K562 (cell line): ENCODE results near the gene VPS35. TPM values are rescaled to one million over a fixed set of nuclear protein-coding genes. Genes with fewer than 3 reads are reported as not detected.

Source experiments
- ATAC-seq: fragments of 200-7000 bp; cut with Tn5 transposase; 3 replicates; pipeline ENCODE4 v1.9.1; 2020; ENCODE audit warnings: moderate library complexity
- BruUV-seq: library from RNA; stranded (reverse); fragments of 400-500 nt; replicated peaks from 2 replicates; lab custom pipeline; 2021; lab: Mats Ljungman, UMichigan
- CTCF ChIA-PET: fragments of 300-600 bp; formaldehyde crosslinking; extraction: SDS; loops from one replicate; lab custom pipeline; 2021; ENCODE audit warnings: low intra/inter-chr PET ratio; lab: Yijun Ruan, JAX
- POLR2A ChIA-PET: fragments of 300-600, 350-650 bp; sonication (Branson Sonifier 250); formaldehyde crosslinking; extraction: SDS; loops from one replicate; lab custom pipeline; 2021; ENCODE audit warnings: antibody characterized with exemption, inconsistent platforms; lab: Yijun Ruan, JAX
- DNase-seq, 4 experiments: peaks; one replicate each; pipeline versions ENCODE4 v3.0.0 to v3.0.0-alpha.2; 2011 to 2018; ENCODE audit warnings: low spot score in 3 of 4, mixed read lengths in 3 of 4; ENCODE audit errors: extremely low read depth in 1 of 4
- FAIRE-seq: peaks from 2 replicates; lab custom pipeline; 2011; peaks lifted over from hg19 to GRCh38; lab: Jason Lieb, UNC
- H2AFZ ChIP-seq: 2 replicates; pipeline ENCODE4 v1.6.0; 2011; ENCODE audit warnings: low read depth, low read length, control low read depth, inconsistent platforms
- H3K27ac ChIP-seq: fragments of 200-600 bp; 3 replicates; pipeline ENCODE4 v1.8.0; 2011; ENCODE audit warnings: low read depth, mild to moderate bottlenecking, control low read depth, inconsistent platforms, low read length, moderate library complexity, mixed read lengths; ENCODE audit errors: extremely low read depth
- H3K27me3 ChIP-seq, 2 experiments: fragments of 300-600 bp in 1 of 2; 2 replicates in 1 of 2; 3 replicates in 1 of 2; pipeline versions ENCODE4 v1.6.0 to v1.8.0; 2011; ENCODE audit warnings: inconsistent platforms in 2 of 2, low read length in 2 of 2, mild to moderate bottlenecking in 1 of 2, mixed read lengths in 1 of 2, moderate library complexity in 1 of 2; ENCODE audit not compliant: control insufficient read depth in 2 of 2, insufficient read depth in 2 of 2
- H3K36me3 ChIP-seq: fragments of 300-600 bp; 3 replicates; pipeline ENCODE4 v1.8.0; 2011; ENCODE audit warnings: mild to moderate bottlenecking, low read length, inconsistent platforms; ENCODE audit not compliant: control insufficient read depth, insufficient read depth
- H3K4me1 ChIP-seq, 2 experiments: fragments of 200-600 bp in 1 of 2; replicated peaks in 1 of 2; 2 replicates in 1 of 2; 3 replicates in 1 of 2; pipeline versions ENCODE4 v1.5.1 to v1.8.0; 2011; ENCODE audit warnings: inconsistent platforms in 2 of 2, low read length in 2 of 2, mild to moderate bottlenecking in 1 of 2, mixed read lengths in 1 of 2, moderate library complexity in 1 of 2; ENCODE audit not compliant: control insufficient read depth in 2 of 2, insufficient read depth in 2 of 2
- H3K4me2 ChIP-seq: 2 replicates; pipeline ENCODE4 v1.6.1; 2011; ENCODE audit warnings: low read length, control low read depth, inconsistent platforms, mixed read lengths; ENCODE audit not compliant: insufficient read depth
- H3K4me3 ChIP-seq: fragments of 200-600 bp; sonication (generic), shearing (Covaris generic); 2 replicates; pipeline ENCODE4 v1.5.1; 2016; ENCODE audit warnings: control low read depth, inconsistent platforms
- H3K79me2 ChIP-seq: fragments of 200-600 bp; 3 replicates; pipeline ENCODE4 v1.8.0; 2011; ENCODE audit warnings: low read length, inconsistent platforms; ENCODE audit not compliant: control insufficient read depth, insufficient read depth
- H3K9ac ChIP-seq, 2 experiments: 2 replicates each; pipeline versions ENCODE4 v1.6.0 to v1.6.1; 2011; ENCODE audit warnings: low read depth in 2 of 2, low read length in 2 of 2, control low read depth in 1 of 2, inconsistent platforms in 1 of 2, mild to moderate bottlenecking in 1 of 2, mixed read lengths in 1 of 2; ENCODE audit not compliant: insufficient read depth in 1 of 2
- H3K9me1 ChIP-seq: one replicate; pipeline ENCODE4 v1.6.0; 2011; ENCODE audit warnings: inconsistent platforms, mild to moderate bottlenecking, low read length, moderate library complexity; ENCODE audit not compliant: control insufficient read depth, insufficient read depth
- H3K9me3 ChIP-seq: replicated peaks from 2 replicates; pipeline ENCODE4 v1.5.1; 2011; ENCODE audit warnings: low read depth, low read length, inconsistent platforms; ENCODE audit not compliant: control insufficient read depth, insufficient read depth
- H4K20me1 ChIP-seq: replicated peaks from 2 replicates; pipeline ENCODE4 v1.6.1; 2011; ENCODE audit warnings: low read length, inconsistent platforms, mixed read lengths; ENCODE audit not compliant: control insufficient read depth, insufficient read depth
- DMBX1 ChIP-seq: fragments of 250-450 bp; sonication (Bioruptor Pico); IDR thresholded peaks from 2 replicates; pipeline ENCODE4 v1.8.0; 2022; ENCODE audit warnings: inconsistent platforms, mild to moderate bottlenecking, moderate library complexity, borderline replicate concordance
- EP400 ChIP-seq: fragments of 450-650 bp; IDR thresholded peaks from 2 replicates; pipeline ENCODE4 v1.6.1; 2017; ENCODE audit warnings: antibody characterized with exemption, mild to moderate bottlenecking, moderate library complexity
- KDM2B ChIP-seq: fragments of 250-450 bp; sonication (Bioruptor Pico); IDR thresholded peaks from 2 replicates; pipeline ENCODE4 v1.8.0; 2021; ENCODE audit warnings: mild to moderate bottlenecking, moderate library complexity
- KHSRP ChIP-seq: fragments of 450-650 bp; IDR thresholded peaks from 2 replicates; pipeline ENCODE4 v1.6.1; 2017
- MECOM ChIP-seq: fragments of 250-450 bp; sonication (Bioruptor Pico); IDR thresholded peaks from 2 replicates; pipeline ENCODE4 v1.8.0; 2022; ENCODE audit warnings: inconsistent platforms
- PHB ChIP-seq: fragments of 250-450 bp; sonication (Bioruptor Pico); IDR thresholded peaks from 2 replicates; pipeline ENCODE4 v1.5.0; 2021
- PHF21A ChIP-seq: fragments of 450-650 bp; IDR thresholded peaks from 2 replicates; pipeline ENCODE4 v1.6.1; 2017; ENCODE audit warnings: low read depth, borderline replicate concordance
- POLR3A ChIP-seq: IDR thresholded peaks from 2 replicates; pipeline ENCODE4 v1.6.1; 2011; ENCODE audit warnings: borderline replicate concordance, mild to moderate bottlenecking, moderate library complexity; ENCODE audit not compliant: insufficient read length, insufficient read depth; ENCODE audit errors: extremely low read depth
- RHOXF2B ChIP-seq: fragments of 250-450 bp; sonication (Bioruptor Pico); conservative IDR thresholded peaks from 2 replicates; pipeline ENCODE4 v1.5.1; 2021
- ZNF431 ChIP-seq: sonication (generic); formaldehyde crosslinking; IDR thresholded peaks from 2 replicates; pipeline ENCODE4 v1.8.0; 2022; ENCODE audit warnings: mild to moderate bottlenecking, missing genetic modification reagents
- WGBS: fragments of 100-300 bp; shearing (Covaris generic); methylation state at CpG from one replicate; pipeline ENCODE4 v1.1.6; 2016; ENCODE audit warnings: low coverage, mixed read lengths; ENCODE audit not compliant: insufficient coverage; ENCODE audit errors: missing lambda C conversion rate; 5-methylcytosine and 5-hydroxymethylcytosine counted together
- in situ Hi-C: fragments of 300-500 bp; cut with MboI; formaldehyde crosslinking; loops from 4 replicates; pipeline ENCODE4 v1.15.0; 2018; ENCODE audit warnings: inconsistent platforms, mixed read lengths
- intact Hi-C: fragments of 100-400 bp; cut with micrococcal nuclease; formaldehyde crosslinking; loops from 2 replicates; pipeline ENCODE4 v1.14.2; 2022
- polyA plus RNA-seq, 8 experiments: library from polyadenylated mRNA; depleted of rRNA in 4 of 8; stranded (reverse) in 5 of 8; unstranded in 3 of 8; fragments of >200 nt; fragmentation: Nextera tagmentation in 2 of 8; fragmentation: Illumina TruSeq in 1 of 8; extraction: Ambion mirVana in 2 of 8; extraction: Trizol in 1 of 8; gene quantifications; 2 replicates each; pipeline versions ENCODE4 v1.2.1 to v1.2.3, GENCODE V29; 2011 to 2014; ENCODE audit warnings: inconsistent platforms in 1 of 8, missing spikeins in 1 of 8
- total RNA-seq, 7 experiments: library from RNA; depleted of rRNA in 6 of 7; stranded (reverse); fragments of >200 nt in 6 of 7; fragmentation: Illumina TruSeq in 2 of 7; extraction: Trizol in 2 of 7; gene quantifications; 2 replicates each; pipeline versions ENCODE4 v1.2.1 to v1.2.3, GENCODE V29; 2011 to 2021; ENCODE audit warnings: low replicate concordance in 1 of 7
- TF ChIP-seq, protein P1 (sequence below): fragments of 250-450 bp; sonication (Bioruptor Pico); IDR thresholded peaks from 2 replicates; pipeline ENCODE4 v1.4.0; 2020; ENCODE audit warnings: mild to moderate bottlenecking, moderate library complexity

The VPS35 gene
- total and polyA plus RNA-seq, 9 of the 15 experiments (the other 6 are each of a cell fraction or from before 2014, with no cell fraction given) = 32.7 to 131 (median 66.2) TPM

DNA sequence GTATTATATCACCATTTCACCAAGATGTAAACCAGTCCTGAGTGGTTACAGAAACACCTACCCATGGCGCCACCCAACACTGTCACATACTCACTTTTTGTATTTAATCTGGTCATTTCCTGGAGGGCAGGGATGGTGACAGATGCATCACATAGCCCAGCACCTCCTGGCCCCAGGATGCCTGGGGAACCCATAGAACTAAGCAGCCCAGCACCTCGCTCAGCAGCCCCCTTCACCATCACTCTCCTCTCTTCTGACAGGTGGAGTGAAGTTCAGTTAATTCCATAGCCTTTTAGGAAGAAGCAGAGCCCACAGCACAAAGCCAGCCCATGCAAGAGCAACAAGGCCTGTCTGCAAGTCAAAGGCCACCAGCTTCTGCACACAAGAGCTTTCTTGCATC lies 31.6 kb upstream of the VPS35 start:
- no peak overlapping the region for H3K4me3 ChIP-seq
- no peak overlapping the region for H3K27ac ChIP-seq
- H3K79me2 ChIP-seq = no peaks in the 10 kb centered on the region
- no peaks in the 10 kb centered on the region; the same call in 2 of the 3 replicates for H3K36me3 ChIP-seq
- BruUV-seq = no TSS peak
- FAIRE-seq (no peak), DNase-seq (no peak), ATAC-seq (no peak)
- no peak overlapping the region for H3K4me2 ChIP-seq
- H3K9me3 ChIP-seq = peaks cover 2% of the 10 kb centered on the region; the same call in 1 of the 2 replicates
- ChIA-PET POLR2A (no interaction called here), CTCF (no interaction called here)
- H4K20me1 ChIP-seq = no peaks in the 10 kb centered on the region
- H3K27me3 ChIP-seq = no peaks in the 10 kb centered on the region
- in situ Hi-C loops (no loop called here), intact Hi-C loops (no loop called here)
- 42% methylated on average over 2 of the region's 2 CpGs for WGBS
- TF ChIP-seq EP400 = no peak
- no peak for TF ChIP-seq PHB (CRISPR knock-in tag)
- TF ChIP-seq MECOM = no peak
- no peaks in the 10 kb centered on the region for H3K9me1 ChIP-seq
- H2AFZ ChIP-seq = no peak overlapping the region
- no peaks in the 10 kb centered on the region for H3K4me1 ChIP-seq
- no peak overlapping the region for H3K9ac ChIP-seq

DNA sequence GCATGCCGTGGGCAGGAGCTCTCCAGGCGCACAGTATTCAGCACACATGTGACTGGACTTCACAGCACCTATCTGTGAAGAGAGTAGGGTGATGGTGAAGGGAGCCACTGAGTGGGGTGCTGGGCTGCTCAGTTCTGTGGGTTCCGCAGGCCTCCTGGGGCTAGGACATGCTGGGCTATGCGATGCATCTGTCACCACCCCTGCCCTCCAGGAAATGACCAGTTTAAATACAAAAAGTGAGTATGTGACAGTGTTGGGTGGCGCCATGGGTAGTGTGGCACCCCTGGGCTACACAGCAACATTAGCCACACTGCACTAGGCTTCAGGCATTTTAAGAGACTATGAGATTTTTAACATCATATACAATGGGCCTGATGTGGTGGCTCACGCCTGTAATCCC lies 30.6 kb upstream of the VPS35 start:
- FAIRE-seq = no peak

More for the DNA sequence above, 30.6 kb upstream of the VPS35 start:
- ChIA-PET POLR2A (no interaction called here), CTCF (no interaction called here)
- DNase-seq = no peak
- no peak for TF ChIP-seq RHOXF2B
- TF ChIP-seq DMBX1 (CRISPR knock-in tag) = no peak
- TF ChIP-seq KDM2B (CRISPR knock-in tag) = no peak
- no peak for TF ChIP-seq KHSRP
- no peak for TF ChIP-seq ZNF431 (CRISPR knock-in tag)
- TF ChIP-seq POLR3A = no peak
- TF ChIP-seq, protein P1, sequence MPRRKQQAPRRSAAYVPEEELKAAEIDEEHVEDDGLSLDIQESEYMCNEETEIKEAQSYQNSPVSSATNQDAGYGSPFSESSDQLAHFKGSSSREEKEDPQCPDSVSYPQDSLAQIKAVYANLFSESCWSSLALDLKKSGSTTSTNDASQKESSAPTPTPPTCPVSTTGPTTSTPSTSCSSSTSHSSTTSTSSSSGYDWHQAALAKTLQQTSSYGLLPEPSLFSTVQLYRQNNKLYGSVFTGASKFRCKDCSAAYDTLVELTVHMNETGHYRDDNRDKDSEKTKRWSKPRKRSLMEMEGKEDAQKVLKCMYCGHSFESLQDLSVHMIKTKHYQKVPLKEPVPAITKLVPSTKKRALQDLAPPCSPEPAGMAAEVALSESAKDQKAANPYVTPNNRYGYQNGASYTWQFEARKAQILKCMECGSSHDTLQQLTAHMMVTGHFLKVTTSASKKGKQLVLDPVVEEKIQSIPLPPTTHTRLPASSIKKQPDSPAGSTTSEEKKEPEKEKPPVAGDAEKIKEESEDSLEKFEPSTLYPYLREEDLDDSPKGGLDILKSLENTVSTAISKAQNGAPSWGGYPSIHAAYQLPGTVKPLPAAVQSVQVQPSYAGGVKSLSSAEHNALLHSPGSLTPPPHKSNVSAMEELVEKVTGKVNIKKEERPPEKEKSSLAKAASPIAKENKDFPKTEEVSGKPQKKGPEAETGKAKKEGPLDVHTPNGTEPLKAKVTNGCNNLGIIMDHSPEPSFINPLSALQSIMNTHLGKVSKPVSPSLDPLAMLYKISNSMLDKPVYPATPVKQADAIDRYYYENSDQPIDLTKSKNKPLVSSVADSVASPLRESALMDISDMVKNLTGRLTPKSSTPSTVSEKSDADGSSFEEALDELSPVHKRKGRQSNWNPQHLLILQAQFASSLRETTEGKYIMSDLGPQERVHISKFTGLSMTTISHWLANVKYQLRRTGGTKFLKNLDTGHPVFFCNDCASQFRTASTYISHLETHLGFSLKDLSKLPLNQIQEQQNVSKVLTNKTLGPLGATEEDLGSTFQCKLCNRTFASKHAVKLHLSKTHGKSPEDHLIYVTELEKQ = no peak
- no peak for TF ChIP-seq PHF21A
- BruUV-seq = no TSS peak
- Histone ChIP-seq H3K9me3 (no peaks in the 10 kb centered on the region), H2AFZ (no peak overlapping the region), H3K4me1 (no peaks in the 10 kb centered on the region), H4K20me1 (0 out of 2 replicates have a peak, but pooled peaks cover 3% of the 10 kb centered on the region), H3K4me3 (no peak overlapping the region), H3K27ac (no peak overlapping the region), H3K4me2 (no peak overlapping the region), H3K9me1 (no peaks in the 10 kb centered on the region), H3K79me2 (no peaks in the 10 kb centered on the region), H3K9ac (no peak overlapping the region), H3K36me3 (no peaks in the 10 kb centered on the region), H3K27me3 (no peaks in the 10 kb centered on the region)
- 66% methylated on average over 6 of the region's 6 CpGs for WGBS
- intact Hi-C loops = no loop called here
- in situ Hi-C loops = no loop called here
- no peak for ATAC-seq
